Common myeloid progenitor, CD34-positive (primary cell): ENCODE data around the gene SIRT3.

ENCODE experiments used
- CTCF ChIA-PET: fragments of 350-600 bp; sonication (Branson Sonifier 250); formaldehyde crosslinking; loops from one replicate; lab custom pipeline; 2021; ENCODE audit warnings: antibody characterized with exemption; lab: Charles Lee
- POLR2A ChIA-PET: fragments of 350-600 bp; sonication (Branson Sonifier 250); formaldehyde crosslinking; loops from one replicate; lab custom pipeline; 2021; ENCODE audit warnings: antibody characterized with exemption; lab: Charles Lee
- DNase-seq, 3 donors: peaks; one replicate each; pipeline versions ENCODE4 v3.0.0 to v3.0.0-alpha.2; 2013
- H3K27ac ChIP-seq, 2 experiments: 1 replicate in 1 of 2; 2 replicates in 1 of 2; pipeline ENCODE4 v1.7.0; 2013; ENCODE audit warnings: inconsistent platforms in 2 of 2, low read length in 2 of 2, mild to moderate bottlenecking in 2 of 2, low read depth in 1 of 2, moderate library complexity in 1 of 2; ENCODE audit not compliant: severe bottlenecking in 2 of 2, insufficient read depth in 1 of 2, poor library complexity in 1 of 2
- H3K27me3 ChIP-seq, 5 experiments: replicated peaks in 2 of 5; 1 replicate in 3 of 5; 2 replicates in 2 of 5; pipeline versions ENCODE4 v1.6.1 to v1.7.0; 2013; ENCODE audit warnings: low read length in 4 of 5, mild to moderate bottlenecking in 2 of 5, moderate library complexity in 2 of 5, inconsistent platforms in 1 of 5; ENCODE audit not compliant: insufficient read depth in 5 of 5, control insufficient read depth in 4 of 5
- H3K36me3 ChIP-seq, 4 experiments: 1 replicate in 2 of 4; 2 replicates in 2 of 4; pipeline versions ENCODE4 v1.6.1 to v1.7.0; 2013; ENCODE audit warnings: low read length in 3 of 4, control low read depth in 1 of 4, mild to moderate bottlenecking in 1 of 4; ENCODE audit not compliant: control insufficient read depth in 4 of 4, insufficient read depth in 4 of 4
- H3K4me1 ChIP-seq, 4 experiments: 1 replicate in 3 of 4; 2 replicates in 1 of 4; pipeline versions ENCODE4 v1.6.1 to v1.7.1; 2013; ENCODE audit warnings: low read length in 3 of 4, mild to moderate bottlenecking in 3 of 4, control low read depth in 1 of 4, inconsistent platforms in 1 of 4, moderate library complexity in 1 of 4; ENCODE audit not compliant: control insufficient read depth in 4 of 4, insufficient read depth in 4 of 4; ENCODE audit errors: control extremely low read depth in 1 of 4
- H3K4me3 ChIP-seq, 7 experiments: 1 replicate in 4 of 7; 2 replicates in 3 of 7; pipeline versions ENCODE4 v1.5.1 to v1.7.0; 2013; ENCODE audit warnings: mild to moderate bottlenecking in 7 of 7, low read length in 6 of 7, moderate library complexity in 6 of 7, inconsistent platforms in 2 of 7, low read depth in 2 of 7, control low read depth in 1 of 7; ENCODE audit not compliant: insufficient read depth in 4 of 7, control insufficient read depth in 1 of 7; ENCODE audit errors: extremely low read depth in 1 of 7
- H3K9me3 ChIP-seq, 5 experiments: 1 replicate in 4 of 5; 2 replicates in 1 of 5; pipeline versions ENCODE4 v1.6.1 to v1.7.1; 2013; ENCODE audit warnings: low read length in 4 of 5, mild to moderate bottlenecking in 2 of 5, inconsistent platforms in 1 of 5, low read depth in 1 of 5, moderate library complexity in 1 of 5; ENCODE audit not compliant: control insufficient read depth in 4 of 5, insufficient read depth in 2 of 5; ENCODE audit errors: control extremely low read depth in 1 of 5
- WGBS: methylation state at CpG from one replicate; pipeline ENCODE4 v1.1.5; 2013; ENCODE audit not compliant: insufficient coverage; 5-methylcytosine and 5-hydroxymethylcytosine counted together

The SIRT3 gene

GRCh38 chr11:205221-206001 is 30.7 kb downstream of the SIRT3 start:
- CTCF ChIA-PET = interaction anchor here (0.6 to 0.8 kb wide), 2 partner anchors 55 to 322 kb away, joined by 3 read pairs; no protein-coding TSS in a partner anchor
- 97% methylated on average over 14 of the region's 16 CpGs for WGBS
- Histone ChIP-seq H3K4me3 (no peak overlapping the region), H3K9me3 (no peaks in the 10 kb centered on the region), H3K27ac (no peak overlapping the region), H3K4me1 (peaks cover 13 to 77% (median 64%) of the 10 kb centered on the region in 4 experiments), H3K27me3 (no peaks in the 10 kb centered on the region), H3K36me3 (peaks cover 2 to 43% (median 26%) of the 10 kb centered on the region in 4 experiments)
- DNase-seq = no peak
- POLR2A ChIA-PET = no interaction called here

- peaks cover 2 to 35% (median 20%) of the 10 kb centered on the region in 4 experiments for H3K36me3 ChIP-seq
- H3K4me3 ChIP-seq = no peak overlapping the region
- 88% methylated on average over 10 of the region's 12 CpGs for whole genome bisulfite sequencing
- POLR2A ChIA-PET = no interaction called here
- H3K27me3 ChIP-seq = no peaks in the 10 kb centered on the region
- H3K27ac ChIP-seq = no peak overlapping the region
- CTCF ChIA-PET = interaction anchor here (0.6 to 0.8 kb wide), 2 partner anchors 56 to 323 kb away, joined by 3 read pairs; no protein-coding TSS in a partner anchor
- DNase-seq = no peak
- peaks cover 13 to 69% (median 59%) of the 10 kb centered on the region in 4 experiments for H3K4me1 ChIP-seq
- no peaks in the 10 kb centered on the region for H3K9me3 ChIP-seq
Observed at GRCh38 chr11:204587-205109, 31.5 kb downstream of the SIRT3 start.

GRCh38 chr11:203945-204586 is 32.1 kb downstream of the SIRT3 start:
- H3K4me3 ChIP-seq = no peak overlapping the region
- no peaks in the 10 kb centered on the region for H3K9me3 ChIP-seq
- WGBS = 93% methylated on average over 4 of the region's 4 CpGs
- peaks cover 2 to 33% (median 19%) of the 10 kb centered on the region in 4 experiments for H3K36me3 ChIP-seq
- ChIA-PET POLR2A (no interaction called here), CTCF (interaction anchor here (0.9 kb wide), 1 partner anchor 8 kb away, joined by 3 read pairs; no protein-coding TSS in a partner anchor)
- no peak for DNase-seq
- H3K27me3 ChIP-seq = no peaks in the 10 kb centered on the region
- peaks cover 13 to 63% (median 54%) of the 10 kb centered on the region in 4 experiments for H3K4me1 ChIP-seq
- H3K27ac ChIP-seq = no peak overlapping the region

GRCh38 chr11:203056-203944 is 32.8 kb downstream of the SIRT3 start:
- H3K27ac ChIP-seq = no peak overlapping the region
- peaks cover 2 to 33% (median 19%) of the 10 kb centered on the region in 4 experiments for H3K36me3 ChIP-seq
- POLR2A ChIA-PET = interaction anchor here (0.6 kb wide), 1 partner anchor 71 kb away, joined by 3 read pairs; no protein-coding TSS in a partner anchor
- CTCF ChIA-PET = interaction anchor here (0.9 kb wide), 1 partner anchor 9 kb away, joined by 3 read pairs; no protein-coding TSS in a partner anchor
- 89% methylated on average over 7 of the region's 7 CpGs for WGBS
- H3K9me3 ChIP-seq = no peaks in the 10 kb centered on the region
- H3K4me1 ChIP-seq = peaks cover 13 to 59% (median 51%) of the 10 kb centered on the region in 4 experiments
- H3K27me3 ChIP-seq = no peaks in the 10 kb centered on the region
- H3K4me3 ChIP-seq = peak overlapping the region in 1 of 7 experiments; percentile 50
- no peak for DNase-seq

DNA sequence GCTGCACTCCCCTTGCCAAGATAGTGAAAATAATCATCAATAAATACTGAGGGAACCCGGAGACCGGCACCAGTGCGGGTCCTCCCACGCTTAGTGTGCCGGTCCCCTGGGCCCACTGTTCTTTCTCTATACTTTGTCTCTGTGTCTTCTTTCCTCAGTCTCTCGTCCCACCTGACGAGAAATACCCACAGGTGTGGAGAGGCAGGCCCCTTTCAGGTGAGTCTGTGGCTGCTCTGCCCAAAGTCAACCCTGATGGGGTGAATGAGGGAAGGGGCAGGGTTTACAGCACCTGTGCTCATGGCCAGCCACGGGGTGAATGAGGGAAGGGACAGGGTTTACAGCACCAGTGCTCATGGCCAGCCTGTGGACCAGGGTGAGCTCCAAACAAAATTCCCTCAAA is 33.7 kb downstream of the SIRT3 start:
- peaks cover 13 to 54% (median 46%) of the 10 kb centered on the region in 4 experiments for H3K4me1 ChIP-seq
- WGBS = 76% methylated on average over 6 of the region's 8 CpGs

GRCh38 chr11:201966-202365 is 34.2 kb downstream of the SIRT3 start:
- Histone ChIP-seq H3K9me3 (no peaks in the 10 kb centered on the region), H3K36me3 (peaks cover 2 to 33% (median 20%) of the 10 kb centered on the region in 4 experiments), H3K27me3 (no peaks in the 10 kb centered on the region), H3K4me3 (peak overlapping the region in 1 of 7 experiments; percentile 50), H3K27ac (no peak overlapping the region), H3K4me1 (peaks cover 13 to 54% (median 45%) of the 10 kb centered on the region in 4 experiments)
- DNase-seq = peak; percentile 40 to 79 (median 63)
- ChIA-PET CTCF (no interaction called here), POLR2A (no interaction called here)
- WGBS = 6% methylated on average over 14 of the region's 15 CpGs

More for the DNA sequence above, 33.7 kb downstream of the SIRT3 start:
- peaks cover 2 to 33% (median 20%) of the 10 kb centered on the region in 4 experiments for H3K36me3 ChIP-seq
- no peaks in the 10 kb centered on the region for H3K27me3 ChIP-seq
- POLR2A ChIA-PET = interaction anchor here (0.6 kb wide), 1 partner anchor 72 kb away, joined by 3 read pairs; no protein-coding TSS in a partner anchor
- H3K27ac ChIP-seq = peak overlapping the region; percentile 2 to 22
- CTCF ChIA-PET = no interaction called here
- H3K4me3 ChIP-seq = peak overlapping the region in 2 of 7 experiments; percentile 9 to 50
- DNase-seq = no peak
- H3K9me3 ChIP-seq = no peaks in the 10 kb centered on the region
